A549 (cell line): Measurements from ENCODE around the gene TMEM190.

ENCODE experiments used
- CEBPB ChIP-seq, 2 experiments: fragments of >200 bp in 1 of 2; sonication (Bioruptor Twin) in 1 of 2; formaldehyde crosslinking in 1 of 2; IDR thresholded peaks; 2 replicates each; pipeline ENCODE4 v1.6.1; 2012 to 2016
- ESRRA ChIP-seq: fragments of 150-350 bp; IDR thresholded peaks from 2 replicates; pipeline ENCODE4 v1.6.1; 2014; ENCODE audit warnings: mild to moderate bottlenecking, low read length, borderline replicate concordance
- JUN ChIP-seq, 2 experiments: fragments of >200 bp; sonication (Bioruptor Twin); formaldehyde crosslinking; IDR thresholded peaks; 2 replicates in 1 of 2; 3 replicates in 1 of 2; pipeline ENCODE4 v1.6.1; 2016 to 2017
- MAZ ChIP-seq: fragments of 150-350 bp; IDR thresholded peaks from 2 replicates; pipeline ENCODE4 v1.6.1; 2014; ENCODE audit warnings: antibody characterized with exemption, low read depth, low read length, borderline replicate concordance
- PHF8 ChIP-seq: fragments of 200-600 bp; sonication (generic); IDR thresholded peaks from 2 replicates; pipeline ENCODE4 v1.6.1; 2016; ENCODE audit warnings: low read depth, mild to moderate bottlenecking, antibody characterized with exemption, moderate library complexity, borderline replicate concordance
- POLR2A ChIP-seq: IDR thresholded peaks from 2 replicates; pipeline ENCODE4 v1.6.1; 2012; ENCODE audit warnings: mild to moderate bottlenecking, low read length
- RFX5 ChIP-seq: fragments of 450-650 bp; IDR thresholded peaks from 2 replicates; pipeline ENCODE4 v1.7.1; 2014; ENCODE audit warnings: antibody characterized with exemption, mild to moderate bottlenecking, moderate library complexity
- TFCP2L1 ChIP-seq: fragments of 250-450 bp; sonication (Bioruptor Pico); IDR thresholded peaks from 2 replicates; pipeline ENCODE4 v1.5.0; 2021; ENCODE audit warnings: mild to moderate bottlenecking
- TF ChIP-seq, protein P1 (sequence below): fragments of >200 bp; sonication (Bioruptor Twin); formaldehyde crosslinking; IDR thresholded peaks from 3 replicates; pipeline ENCODE4 v1.5.1; 2016

DNA sequence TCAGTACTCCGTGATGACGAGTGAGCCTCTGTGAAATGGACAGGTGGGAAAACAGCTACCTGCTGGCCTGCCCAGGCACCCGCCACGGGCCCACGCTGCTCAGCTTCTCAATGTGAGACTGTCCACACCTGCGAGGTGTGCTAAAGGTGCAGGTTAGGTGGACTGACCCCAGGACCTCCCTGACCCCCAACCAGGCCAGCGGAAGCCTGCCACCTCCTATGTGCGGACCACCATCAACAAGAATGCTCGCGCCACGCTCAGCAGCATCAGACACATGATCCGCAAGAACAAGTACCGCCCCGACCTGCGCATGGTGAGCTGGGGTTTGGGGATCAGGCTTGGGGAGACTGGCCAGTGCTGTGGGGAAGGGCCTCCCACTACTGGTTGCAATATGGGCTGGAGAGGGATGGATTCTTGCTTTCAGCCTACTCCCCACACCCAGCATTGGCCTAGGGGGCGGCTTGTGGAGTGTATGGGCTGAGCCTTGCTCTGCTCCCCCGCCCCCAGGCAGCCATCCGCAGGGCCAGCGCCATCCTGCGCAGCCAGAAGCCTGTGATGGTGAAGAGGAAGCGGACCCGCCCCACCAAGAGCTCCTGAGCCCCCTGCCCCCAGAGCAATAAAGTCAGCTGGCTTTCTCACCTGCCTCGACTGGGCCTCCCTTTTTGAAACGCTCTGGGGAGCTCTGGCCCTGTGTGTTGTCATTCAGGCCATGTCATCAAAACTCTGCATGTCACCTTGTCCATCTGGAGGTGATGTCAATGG lies 11.3 kb downstream of the TMEM190 start:
- TF ChIP-seq, protein P1, sequence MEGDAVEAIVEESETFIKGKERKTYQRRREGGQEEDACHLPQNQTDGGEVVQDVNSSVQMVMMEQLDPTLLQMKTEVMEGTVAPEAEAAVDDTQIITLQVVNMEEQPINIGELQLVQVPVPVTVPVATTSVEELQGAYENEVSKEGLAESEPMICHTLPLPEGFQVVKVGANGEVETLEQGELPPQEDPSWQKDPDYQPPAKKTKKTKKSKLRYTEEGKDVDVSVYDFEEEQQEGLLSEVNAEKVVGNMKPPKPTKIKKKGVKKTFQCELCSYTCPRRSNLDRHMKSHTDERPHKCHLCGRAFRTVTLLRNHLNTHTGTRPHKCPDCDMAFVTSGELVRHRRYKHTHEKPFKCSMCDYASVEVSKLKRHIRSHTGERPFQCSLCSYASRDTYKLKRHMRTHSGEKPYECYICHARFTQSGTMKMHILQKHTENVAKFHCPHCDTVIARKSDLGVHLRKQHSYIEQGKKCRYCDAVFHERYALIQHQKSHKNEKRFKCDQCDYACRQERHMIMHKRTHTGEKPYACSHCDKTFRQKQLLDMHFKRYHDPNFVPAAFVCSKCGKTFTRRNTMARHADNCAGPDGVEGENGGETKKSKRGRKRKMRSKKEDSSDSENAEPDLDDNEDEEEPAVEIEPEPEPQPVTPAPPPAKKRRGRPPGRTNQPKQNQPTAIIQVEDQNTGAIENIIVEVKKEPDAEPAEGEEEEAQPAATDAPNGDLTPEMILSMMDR, result no peak
- TF ChIP-seq POLR2A (no peak), ESRRA (no peak), PHF8 (no peak), MAZ (no peak), JUN (IDR thresholded peaks at IDR 0.05) (peak in 1 of 2 experiments; percentile 46; a peak in 1 of 5 replicates), RFX5 (no peak), CEBPB (IDR thresholded peaks at IDR 0.05) (no peak), TFCP2L1 (CRISPR knock-in tag) (no peak)
